Activated CD4-positive, alpha-beta T cell treated with anti-CD3 and anti-CD28 coated beads, Interleukin-2, amount 50 U/mL, for 16 hours (primary cell): ENCODE results near the gene MXI1.
"Not testable (repeated sequence)": the region's sequence is repeated elsewhere in the genome, so short reads cannot be mapped to it uniquely, and the experiment has no call there.

ENCODE experiments used
- DNase-seq: peaks from one replicate; pipeline ENCODE4 v3.0.0-alpha.2; 2020

Gene MXI1

DNA sequence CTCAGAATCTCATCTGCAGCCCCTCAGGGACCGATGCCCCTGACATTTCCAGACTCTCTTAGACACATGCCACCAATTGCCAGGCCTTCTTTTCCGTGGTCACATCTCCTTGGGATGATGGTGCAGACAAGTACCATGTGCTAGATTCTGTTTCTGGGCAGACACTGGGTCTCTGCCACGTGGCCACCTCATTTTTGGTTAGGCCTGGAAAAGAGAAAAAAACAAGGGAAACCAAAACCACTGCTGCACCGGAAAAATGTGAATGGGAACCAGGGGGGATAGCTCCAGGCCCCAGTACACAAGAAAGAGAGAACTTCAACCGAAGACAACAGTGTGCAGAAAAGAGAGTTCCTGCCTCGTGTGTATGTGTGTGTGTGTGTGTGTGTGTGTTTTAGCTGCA is 23.0 kb upstream of the MXI1 start:
- no peak for DNase-seq

DNA sequence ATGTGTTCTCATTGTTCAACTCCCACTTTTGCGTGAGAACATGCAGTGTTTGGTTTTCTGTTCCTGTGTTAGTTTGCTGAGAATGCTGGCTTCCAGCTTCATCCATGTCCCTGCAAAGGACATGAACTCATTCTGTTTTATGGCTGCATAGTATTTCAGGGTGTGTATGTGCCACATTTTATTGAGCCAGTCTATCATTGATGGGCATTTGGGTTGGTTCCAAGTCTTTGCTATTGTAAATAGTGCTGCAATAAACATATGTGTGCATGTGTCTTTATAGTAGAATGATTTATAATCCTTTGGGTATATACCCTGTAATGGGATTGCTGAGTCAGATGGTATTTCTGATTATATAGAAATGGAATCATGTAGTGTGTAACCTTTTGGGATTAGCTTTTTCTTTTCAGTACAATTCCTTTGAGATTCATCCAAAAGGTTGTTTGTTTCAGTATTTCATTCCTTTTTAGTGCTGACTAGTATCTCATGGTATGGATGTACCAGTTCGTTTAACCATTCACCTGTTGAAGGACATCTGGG is 21.7 kb upstream of the MXI1 start:
- DNase-seq, result not testable (repeated sequence)

GRCh38 chr10:110190170-110190569 is 17.2 kb upstream of the MXI1 start:
- no peak for DNase-seq

DNA sequence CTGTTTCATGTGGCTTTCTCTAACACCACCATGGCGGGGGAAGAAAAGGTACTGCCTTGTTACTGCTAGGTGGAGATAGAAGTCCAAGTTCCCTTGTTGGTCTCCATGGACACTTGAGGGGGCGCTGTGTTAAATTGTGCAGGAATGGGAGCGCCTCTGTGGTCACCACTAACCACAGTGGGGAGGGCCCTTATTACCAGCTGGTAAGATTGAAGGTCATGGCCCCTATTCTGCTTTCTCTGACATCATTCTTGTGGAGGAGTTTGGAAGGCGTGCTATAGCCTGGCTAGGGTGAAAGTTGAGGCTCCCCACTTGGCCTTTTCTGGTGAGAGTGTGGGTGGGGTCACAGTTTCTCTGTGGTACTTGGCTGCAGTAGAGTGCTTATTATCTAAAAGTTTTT is 14.9 kb upstream of the MXI1 start:
- DNase-seq, result no peak

GRCh38 chr10:110200503-110200902 is 6.9 kb upstream of the MXI1 start:
- no peak for DNase-seq

- DNase-seq, result not testable (repeated sequence)
These were observed 6.4 kb upstream of the MXI1 start for GRCh38 chr10:110201046-110201445.

- no peak for DNase-seq
These were observed 3.6 kb upstream of the MXI1 start for GRCh38 chr10:110203500-110204455.

GRCh38 chr10:110205051-110205675 is 2.2 kb upstream of the MXI1 start:
- DNase-seq, result no peak

- no peak for DNase-seq
These were observed 604 bp downstream of the MXI1 start for GRCh38 chr10:110207805-110208613.

DNA sequence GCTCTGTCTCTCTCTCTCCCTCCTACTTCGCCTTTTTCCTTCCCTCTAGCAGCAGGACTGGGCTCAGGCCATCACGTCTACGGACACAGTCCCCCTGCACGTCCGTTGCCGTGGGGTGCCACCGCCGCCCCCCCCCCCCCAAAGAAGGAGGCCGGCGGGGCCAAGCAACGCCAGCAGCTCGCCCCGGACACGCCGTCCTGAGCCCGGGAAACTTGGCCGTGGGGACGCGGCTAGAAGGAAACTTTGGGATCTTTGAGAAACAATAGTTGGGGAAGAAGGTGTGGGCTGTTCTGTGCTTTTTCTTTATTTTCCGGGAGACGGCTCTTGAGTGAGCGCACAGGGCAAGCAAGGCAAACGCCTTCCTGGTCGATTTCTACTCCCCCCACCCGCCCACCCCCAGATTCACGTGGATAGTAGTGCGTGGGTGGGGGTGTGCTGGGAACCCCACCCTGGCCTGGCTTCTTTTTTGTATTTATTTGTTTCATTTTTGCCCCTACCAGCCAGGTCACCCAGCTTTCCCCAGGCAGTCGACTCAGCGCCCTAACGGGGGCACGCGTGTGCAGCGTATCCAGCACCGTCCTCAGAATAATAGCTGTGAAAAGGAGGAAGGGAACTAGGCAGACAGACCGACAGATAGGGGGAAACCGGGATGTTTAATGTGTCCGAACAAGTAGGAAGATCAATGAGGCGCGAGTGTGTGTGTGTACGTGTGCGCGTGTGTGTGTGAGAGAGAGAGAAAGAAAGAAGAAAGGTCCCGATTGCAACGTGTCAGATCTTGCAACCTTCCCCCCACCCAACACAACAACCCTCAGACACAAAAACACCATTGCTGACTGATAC is 1.4 kb downstream of the MXI1 start:
- DNase-seq, result no peak

- peak; percentile 60 for DNase-seq
These were observed 2.1 kb downstream of the MXI1 start for GRCh38 chr10:110209454-110209925.

- no peak for DNase-seq
These were observed 2.7 kb downstream of the MXI1 start for GRCh38 chr10:110209926-110210673.

GRCh38 chr10:110210674-110211464 is 3.5 kb downstream of the MXI1 start:
- peak; percentile 97 for DNase-seq

GRCh38 chr10:110211465-110211843 is 4.0 kb downstream of the MXI1 start:
- no peak for DNase-seq

DNA sequence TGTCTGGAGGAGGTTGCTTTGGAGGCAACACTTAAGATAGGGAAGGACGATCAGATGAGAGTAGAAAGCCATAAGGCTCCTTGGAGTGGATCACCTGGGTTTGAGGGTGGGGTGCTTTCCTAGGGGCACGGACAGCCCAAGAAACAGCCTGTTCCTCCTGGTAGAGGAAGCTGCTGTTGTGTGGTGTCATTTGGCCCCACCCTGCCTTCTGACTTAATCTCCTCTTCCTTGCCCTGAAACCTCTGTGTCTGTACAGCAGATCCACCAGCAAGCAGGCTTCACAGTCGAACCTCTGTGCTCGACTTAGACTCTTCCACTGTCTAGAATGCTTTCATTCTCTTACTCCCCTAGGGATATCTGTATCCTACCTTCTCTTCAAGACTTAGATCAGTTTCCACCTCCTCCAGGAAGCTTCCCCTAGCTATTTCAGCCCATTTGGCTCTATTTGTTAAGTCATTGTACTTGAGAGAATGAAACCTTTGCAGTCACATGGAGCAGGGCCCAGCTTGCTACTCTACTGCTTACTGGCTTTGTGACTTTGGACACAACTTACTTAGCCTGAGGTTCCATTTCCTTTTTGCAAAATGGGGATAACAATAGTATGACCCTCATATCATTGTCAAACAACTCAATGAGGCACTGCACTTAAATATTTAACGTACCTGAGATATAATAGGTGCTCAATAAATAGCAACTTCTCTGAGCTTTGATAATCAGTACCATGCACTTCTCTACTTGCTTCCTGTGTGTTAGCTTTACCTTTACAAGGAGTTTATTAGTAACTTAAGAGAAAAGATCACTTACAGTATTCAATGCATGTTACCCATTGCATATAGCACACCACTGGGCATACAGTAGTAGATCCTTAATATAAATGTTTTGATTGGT is 5.0 kb downstream of the MXI1 start:
- peak; percentile 50 for DNase-seq

DNA sequence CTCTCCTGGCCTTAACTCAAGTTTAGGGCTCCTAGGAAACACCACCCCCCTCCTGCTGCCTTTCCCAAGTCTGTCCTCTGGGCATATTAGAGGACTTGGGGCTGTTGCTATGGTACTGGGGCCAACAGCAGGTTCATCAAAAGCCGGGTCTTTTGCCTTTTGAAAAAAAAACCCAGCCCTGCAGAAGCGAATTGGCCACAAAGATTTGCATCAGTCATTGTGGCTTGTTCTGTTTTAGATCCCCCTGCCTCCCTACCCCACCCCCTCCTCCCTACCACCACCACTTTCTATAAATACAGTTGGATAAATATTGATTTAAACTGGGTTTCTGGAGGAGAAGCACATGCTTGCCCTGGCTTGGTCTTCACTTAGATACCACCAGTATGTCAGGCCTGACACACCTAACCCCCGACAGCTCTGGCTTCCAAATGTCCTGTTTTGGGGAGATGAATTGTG is 7.0 kb downstream of the MXI1 start:
- no peak for DNase-seq

DNA sequence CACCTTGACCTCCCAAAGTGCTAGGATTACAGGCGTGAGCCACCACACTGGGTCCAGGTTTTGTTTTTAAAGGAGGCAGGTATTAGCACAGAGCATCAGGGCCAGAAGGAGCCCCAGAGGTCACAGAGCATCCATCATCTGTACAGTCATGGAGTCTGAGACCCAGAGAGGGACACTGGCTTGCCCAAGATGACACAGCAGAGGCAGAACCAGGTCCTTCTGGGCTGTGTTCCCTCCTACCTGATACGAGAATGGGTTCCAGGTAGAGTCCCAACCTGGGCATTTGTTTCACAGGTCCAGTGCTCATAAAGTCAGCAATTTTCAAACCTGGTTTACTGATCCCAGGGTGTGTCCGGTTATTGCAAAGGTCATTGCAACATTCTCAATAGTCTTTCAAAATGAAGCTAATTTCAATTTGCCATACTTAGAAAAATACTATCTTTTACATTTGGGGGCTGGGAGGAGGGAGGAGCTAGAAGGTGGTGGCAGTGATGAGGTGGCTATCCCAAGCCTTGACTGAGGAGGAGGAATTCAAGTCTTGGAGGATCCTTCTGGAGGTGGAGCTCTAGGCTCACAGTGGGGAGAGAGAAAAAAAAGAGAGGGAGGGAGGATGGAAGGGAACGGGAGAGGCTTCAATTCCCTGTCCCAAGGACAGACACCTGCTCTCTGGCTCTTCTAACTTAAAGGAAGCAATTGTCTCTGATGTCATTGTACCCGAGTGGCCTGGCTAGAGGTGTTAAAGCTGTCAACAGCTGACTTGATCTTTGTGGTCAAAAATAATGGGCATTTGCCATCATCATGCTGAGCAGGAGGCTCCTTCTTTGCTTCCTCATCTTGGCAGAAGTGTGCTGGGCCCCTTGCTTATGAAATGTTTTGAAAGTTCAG is 8.1 kb downstream of the MXI1 start:
- DNase-seq, result no peak

GRCh38 chr10:110216240-110216639 is 8.8 kb downstream of the MXI1 start:
- DNase-seq, result no peak
